ENCODE data around the gene CPNE6. TPM values are rescaled to one million over a fixed set of nuclear protein-coding genes. Genes with fewer than 3 reads are reported as not detected.

The CPNE6 gene
- polyA plus RNA-seq, 3 donors, result not detected

DNA sequence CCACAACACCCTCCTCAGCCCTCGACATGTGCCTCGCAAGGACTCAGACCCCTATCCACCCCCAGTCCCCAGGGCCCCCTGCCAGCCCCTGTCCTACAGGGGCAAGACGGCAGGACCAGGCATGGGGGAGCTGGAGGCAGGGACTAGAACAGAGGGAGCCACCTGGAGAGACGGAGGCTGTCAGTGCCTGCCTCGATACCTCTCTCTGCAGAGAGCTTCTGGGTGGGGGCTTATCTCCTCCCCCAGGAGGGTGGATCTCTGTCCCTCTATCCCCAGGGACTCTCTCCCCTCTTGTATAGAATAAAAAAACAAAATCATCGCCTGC is 2.0 kb upstream of the CPNE6 start:
- Histone ChIP-seq H3K79me2 (ENCODE audit: insufficient read depth, low read length) (no peaks in the 10 kb centered on the region), H3K4me1 (ENCODE audit: control insufficient read depth in 1 of 2, insufficient read depth in 2 of 2, low read length in 2 of 2) (no peaks in the 10 kb centered on the region), H3K9ac (ENCODE audit: insufficient read depth, low read length, poor library complexity, severe bottlenecking) (no peak overlapping the region), H4K20me1 (ENCODE audit: insufficient read depth, low read length) (no peaks in the 10 kb centered on the region), H3K4me3 (replicated peaks in 1 of 3; ENCODE audit: low read depth in 2 of 3, low read length in 3 of 3) (no peak overlapping the region), H3K36me3 (replicated peaks in 1 of 2; ENCODE audit: control insufficient read depth in 1 of 2, insufficient read depth in 2 of 2, low read length in 2 of 2) (no peaks in the 10 kb centered on the region), H2AFZ (ENCODE audit: insufficient read depth, low read depth, low read length, poor library complexity, severe bottlenecking) (no peak overlapping the region), H3K27ac (ENCODE audit: low read depth in 1 of 2, low read length in 2 of 2) (no peak overlapping the region), H3K4me2 (replicated peaks; ENCODE audit: extremely low read depth, low read length, poor library complexity, severe bottlenecking) (no peak overlapping the region), H3K27me3 (ENCODE audit: control insufficient read depth in 2 of 2, insufficient read depth in 2 of 2, low read length in 2 of 2) (no peaks in the 10 kb centered on the region), H3K9me3 (replicated peaks in 1 of 2; ENCODE audit: control insufficient read depth in 1 of 2, insufficient read depth in 1 of 2, low read length in 2 of 2) (no peaks in the 10 kb centered on the region)
- Mint-ChIP-seq H3K27ac (no peak overlapping the region), H3K4me1 (peaks cover 6% of the 10 kb centered on the region), H3K4me3 (no peak overlapping the region), H3K27me3 (ENCODE audit: low read depth in 3 of 3) (peaks cover 4 to 15% (median 10%) of the 10 kb centered on the region in 3 donors), H3K9me3 (no peaks in the 10 kb centered on the region), H3K36me3 (no peaks in the 10 kb centered on the region)
- no CpG with 5 or more reads among the region's 6 CpGs for WGBS (ENCODE audit: insufficient coverage)
- DNase-seq, result no peak
- intact Hi-C loops (cut with micrococcal nuclease), result no loop called here
- TF ChIP-seq, protein P1, sequence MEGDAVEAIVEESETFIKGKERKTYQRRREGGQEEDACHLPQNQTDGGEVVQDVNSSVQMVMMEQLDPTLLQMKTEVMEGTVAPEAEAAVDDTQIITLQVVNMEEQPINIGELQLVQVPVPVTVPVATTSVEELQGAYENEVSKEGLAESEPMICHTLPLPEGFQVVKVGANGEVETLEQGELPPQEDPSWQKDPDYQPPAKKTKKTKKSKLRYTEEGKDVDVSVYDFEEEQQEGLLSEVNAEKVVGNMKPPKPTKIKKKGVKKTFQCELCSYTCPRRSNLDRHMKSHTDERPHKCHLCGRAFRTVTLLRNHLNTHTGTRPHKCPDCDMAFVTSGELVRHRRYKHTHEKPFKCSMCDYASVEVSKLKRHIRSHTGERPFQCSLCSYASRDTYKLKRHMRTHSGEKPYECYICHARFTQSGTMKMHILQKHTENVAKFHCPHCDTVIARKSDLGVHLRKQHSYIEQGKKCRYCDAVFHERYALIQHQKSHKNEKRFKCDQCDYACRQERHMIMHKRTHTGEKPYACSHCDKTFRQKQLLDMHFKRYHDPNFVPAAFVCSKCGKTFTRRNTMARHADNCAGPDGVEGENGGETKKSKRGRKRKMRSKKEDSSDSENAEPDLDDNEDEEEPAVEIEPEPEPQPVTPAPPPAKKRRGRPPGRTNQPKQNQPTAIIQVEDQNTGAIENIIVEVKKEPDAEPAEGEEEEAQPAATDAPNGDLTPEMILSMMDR (IDR thresholded peaks at IDR 0.05), result no peak

DNA sequence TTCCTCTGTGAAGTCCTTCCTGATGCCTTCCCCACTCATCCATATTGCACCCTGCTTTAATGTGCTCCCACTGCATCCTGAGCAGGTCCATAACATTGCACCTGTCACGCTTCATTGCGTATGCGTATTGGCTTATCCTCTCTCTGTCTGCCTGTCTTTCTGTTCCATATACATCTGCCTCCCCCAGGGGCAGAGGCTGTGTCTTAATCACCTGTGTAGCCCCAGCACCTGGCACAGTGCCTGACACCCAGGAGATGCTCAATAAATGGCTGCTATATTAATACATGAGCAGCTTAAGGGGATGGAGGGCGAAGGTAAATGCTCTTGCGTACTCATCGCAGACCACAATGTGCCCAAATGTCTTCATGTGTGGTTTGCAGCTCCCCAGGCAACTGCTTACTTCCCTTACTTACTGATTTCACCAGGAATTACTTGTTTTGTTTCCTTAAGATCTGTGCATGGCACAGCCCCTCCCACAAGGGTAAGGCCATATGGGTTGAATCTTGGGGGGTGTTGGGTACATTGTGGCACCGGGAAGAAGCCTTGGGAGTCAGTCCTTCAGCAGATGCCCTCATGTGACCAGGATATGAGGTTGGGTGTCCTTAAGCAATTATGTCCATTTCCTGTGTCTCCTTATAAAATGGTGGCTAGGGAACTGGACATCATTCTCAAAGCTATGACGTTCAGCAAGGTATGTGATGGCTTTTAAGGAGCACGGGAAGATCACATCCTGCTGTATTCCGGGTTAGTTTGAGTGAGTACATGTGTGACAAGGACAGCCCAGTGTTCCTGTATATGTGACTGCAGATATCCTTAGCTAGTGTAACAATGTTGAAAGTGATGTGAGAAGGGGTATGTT is 848 bp upstream of the CPNE6 start:
- no peak overlapping the region for H2AFZ ChIP-seq (ENCODE audit: insufficient read depth, low read depth, low read length, poor library complexity, severe bottlenecking)
- H3K36me3 ChIP-seq (replicated peaks in 1 of 2; ENCODE audit: control insufficient read depth in 1 of 2, insufficient read depth in 2 of 2, low read length in 2 of 2), result no peaks in the 10 kb centered on the region
- H3K27ac ChIP-seq (ENCODE audit: low read depth in 1 of 2, low read length in 2 of 2), result no peak overlapping the region
- no peak overlapping the region for H3K9ac ChIP-seq (ENCODE audit: insufficient read depth, low read length, poor library complexity, severe bottlenecking)
- H3K79me2 ChIP-seq (ENCODE audit: insufficient read depth, low read length), result no peaks in the 10 kb centered on the region
- Mint-ChIP-seq H3K4me1 (peaks cover 11% of the 10 kb centered on the region), H3K9me3 (no peaks in the 10 kb centered on the region), H3K27ac (no peak overlapping the region), H3K27me3 (ENCODE audit: low read depth in 3 of 3) (peaks cover 4 to 15% (median 11%) of the 10 kb centered on the region in 3 donors), H3K4me3 (no peak overlapping the region), H3K36me3 (no peaks in the 10 kb centered on the region)
- no peak for DNase-seq
- 82% methylated on average over 7 of the region's 10 CpGs for WGBS (ENCODE audit: insufficient coverage)
- intact Hi-C loops (cut with micrococcal nuclease), result no loop called here
- H4K20me1 ChIP-seq (ENCODE audit: insufficient read depth, low read length), result no peaks in the 10 kb centered on the region
- TF ChIP-seq, protein P1 (IDR thresholded peaks at IDR 0.05), result no peak
- no peak overlapping the region for H3K4me2 ChIP-seq (replicated peaks; ENCODE audit: extremely low read depth, low read length, poor library complexity, severe bottlenecking)
- no peak overlapping the region for H3K4me3 ChIP-seq (replicated peaks in 1 of 3; ENCODE audit: low read depth in 2 of 3, low read length in 3 of 3)
- no peaks in the 10 kb centered on the region for H3K9me3 ChIP-seq (replicated peaks in 1 of 2; ENCODE audit: control insufficient read depth in 1 of 2, insufficient read depth in 1 of 2, low read length in 2 of 2)
- H3K4me1 ChIP-seq (ENCODE audit: control insufficient read depth in 1 of 2, insufficient read depth in 2 of 2, low read length in 2 of 2), result no peaks in the 10 kb centered on the region
- no peaks in the 10 kb centered on the region for H3K27me3 ChIP-seq (ENCODE audit: control insufficient read depth in 2 of 2, insufficient read depth in 2 of 2, low read length in 2 of 2)
